Fibroblast of skin of left biceps (primary cell): ENCODE data around the gene SLC25A26.

Experiments used
- DNase-seq, 2 experiments: peaks; one replicate each; pipeline ENCODE4 v3.0.0-alpha.2; 2013; ENCODE audit warnings: low read depth in 2 of 2

SLC25A26 gene

DNA sequence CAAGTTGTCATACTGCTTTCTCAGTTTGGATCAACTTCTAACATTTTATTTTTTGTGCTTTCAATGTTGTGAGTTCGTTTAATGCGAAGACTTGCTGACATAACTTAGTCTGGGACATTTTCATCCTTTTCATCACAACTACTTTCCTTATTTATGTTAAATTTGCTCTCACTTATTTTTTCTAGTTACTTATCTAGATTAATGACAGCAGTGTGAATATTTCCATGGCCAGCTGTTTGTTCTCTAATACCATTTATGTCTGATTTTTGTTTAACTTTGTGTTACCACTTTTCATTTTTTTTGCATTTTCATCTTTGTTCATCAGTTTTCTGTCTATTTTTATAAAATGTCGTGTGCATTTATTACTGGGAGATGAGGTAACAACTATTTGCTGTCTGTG is 6.2 kb downstream of the SLC25A26 start:
- no peak for DNase-seq

DNA sequence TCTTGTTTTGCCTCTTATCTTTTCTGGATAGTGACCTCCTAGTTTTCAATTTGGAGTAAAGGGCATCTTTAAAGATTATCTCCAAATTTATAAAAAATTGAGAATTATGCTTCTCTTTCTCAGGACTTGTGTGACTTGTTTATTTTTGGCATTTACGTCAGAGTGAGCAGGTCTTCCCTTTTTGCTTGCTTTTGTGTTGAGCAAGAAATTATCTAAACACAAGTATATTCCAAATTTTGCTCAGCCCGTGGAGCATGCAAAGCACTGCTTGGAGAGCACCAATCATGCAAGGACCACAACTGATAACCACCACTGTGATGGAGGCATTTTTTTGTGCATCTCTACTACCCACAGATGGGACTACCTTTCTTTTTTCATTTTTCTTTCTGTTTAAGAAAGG is 7.1 kb downstream of the SLC25A26 start:
- DNase-seq: no peak

DNA sequence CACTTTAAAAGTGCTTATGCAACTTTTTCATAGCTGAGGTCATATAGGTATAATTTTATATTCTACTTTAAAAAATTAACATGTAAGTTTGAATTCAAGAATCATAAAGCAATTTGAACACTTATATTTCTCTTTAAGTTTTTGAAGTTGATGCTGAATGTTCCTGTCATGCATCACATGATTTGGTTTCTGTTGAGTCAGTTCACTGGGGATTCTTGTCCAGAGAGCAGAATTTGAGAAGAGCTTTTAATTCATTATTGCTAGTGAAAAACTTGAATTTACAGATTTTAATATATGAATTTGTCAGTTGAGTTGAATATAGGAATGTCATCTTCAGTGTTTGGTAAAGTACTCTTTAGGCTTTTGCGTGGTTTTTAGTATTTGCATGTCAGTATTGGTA is 7.9 kb downstream of the SLC25A26 start:
- no peak for DNase-seq

DNA sequence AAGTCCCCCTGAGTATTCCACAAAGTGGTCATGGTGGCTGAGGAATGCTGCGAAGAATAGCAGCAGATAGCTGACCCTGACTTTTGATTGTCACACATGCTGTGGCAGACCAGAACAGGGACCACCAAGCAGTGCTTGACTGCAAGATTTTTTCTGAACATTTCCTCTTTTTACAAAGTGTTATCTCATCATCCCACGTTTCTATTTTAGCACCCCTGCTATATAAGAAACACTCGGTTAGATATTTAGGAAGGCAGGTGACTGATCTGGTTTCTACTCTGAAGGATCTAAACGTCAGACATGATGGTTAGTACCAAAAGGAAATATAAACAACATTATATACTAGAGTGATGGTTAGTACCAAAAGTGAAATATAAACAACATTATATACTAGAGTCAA is 9.1 kb downstream of the SLC25A26 start:
- DNase-seq: no peak

DNA sequence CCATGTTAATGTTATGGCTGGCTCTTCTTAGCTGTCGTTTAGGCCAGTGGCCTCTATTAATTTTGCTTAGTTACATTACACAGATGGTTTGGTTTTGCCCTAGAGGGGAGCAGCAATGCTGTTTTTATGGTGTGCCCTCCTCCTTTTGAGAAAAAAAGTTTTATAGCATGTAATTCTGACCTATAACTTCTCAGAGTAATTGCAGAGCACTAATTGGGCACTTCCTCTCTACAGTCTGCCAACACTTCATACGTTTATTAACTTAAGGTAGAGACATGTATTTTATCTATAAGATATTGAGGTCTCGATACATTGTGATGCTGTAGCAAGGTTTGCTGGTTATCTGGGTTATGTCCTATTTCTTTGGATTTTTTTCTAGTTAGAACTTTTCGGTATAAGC is 12.2 kb downstream of the SLC25A26 start:
- DNase-seq: no peak

DNA sequence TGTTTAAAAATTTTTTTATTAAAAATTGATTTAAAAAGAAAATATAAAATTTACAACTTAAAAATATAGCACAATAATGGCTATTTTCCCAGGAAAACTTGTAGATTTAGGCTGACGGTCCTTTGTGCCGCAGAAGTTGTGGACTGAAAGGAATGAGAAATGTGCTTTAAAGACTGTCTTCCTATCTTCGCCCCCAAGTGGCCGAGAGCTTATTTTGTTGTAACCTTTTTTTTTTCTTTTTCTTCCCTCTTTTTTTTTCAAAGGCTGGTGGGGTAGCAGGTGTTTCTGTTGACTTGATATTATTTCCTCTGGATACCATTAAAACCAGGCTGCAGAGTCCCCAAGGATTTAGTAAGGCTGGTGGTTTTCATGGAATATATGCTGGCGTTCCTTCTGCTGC is 15.5 kb downstream of the SLC25A26 start:
- DNase-seq: no peak

DNA sequence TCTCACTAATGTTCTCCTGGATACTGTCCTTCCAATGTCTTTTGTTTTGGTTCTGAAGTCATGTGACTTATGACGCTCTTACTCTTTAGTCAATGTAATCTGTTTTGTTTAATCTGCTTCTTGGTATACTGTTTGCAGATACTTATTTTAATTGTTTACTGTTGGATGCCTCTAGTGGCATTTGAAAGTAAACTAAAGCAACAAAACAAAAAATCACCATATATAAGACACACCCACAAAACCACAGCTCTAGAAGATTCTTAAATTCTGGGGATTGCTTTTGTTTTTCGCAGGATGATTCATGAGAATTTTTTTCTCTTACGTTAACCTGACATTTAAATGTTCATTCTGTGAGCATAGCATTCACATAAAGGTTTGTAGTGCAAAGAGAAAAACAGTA is 16.8 kb downstream of the SLC25A26 start:
- no peak for DNase-seq

DNA sequence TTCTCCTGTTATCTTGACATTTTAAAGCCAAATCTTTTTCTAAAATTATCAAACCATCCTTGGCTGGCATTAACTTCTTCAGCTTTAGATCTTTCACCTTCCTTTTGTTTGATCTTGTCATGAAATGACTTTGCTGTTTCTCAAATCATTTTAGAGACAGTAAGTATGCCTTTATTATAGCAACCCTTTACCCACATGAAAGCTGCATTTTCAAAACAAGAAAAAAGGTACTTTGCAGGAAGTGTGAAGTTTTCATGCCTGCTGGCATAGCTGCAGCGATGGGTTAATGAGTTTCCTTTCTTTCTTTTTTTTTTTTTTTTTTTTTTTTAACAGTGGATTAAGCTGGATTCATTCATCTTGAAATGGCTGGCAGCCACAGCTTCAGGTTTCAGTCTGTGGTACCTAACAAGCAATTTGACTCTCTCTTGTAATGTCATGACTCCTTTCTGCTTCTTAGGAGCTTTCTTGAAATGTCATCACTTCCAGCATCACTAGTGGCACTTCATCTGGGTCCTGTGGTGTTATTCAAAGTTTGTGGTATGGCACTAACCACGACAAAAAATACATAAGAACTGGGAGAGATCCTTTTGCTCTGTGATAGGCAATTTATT is 18.8 kb downstream of the SLC25A26 start:
- no peak for DNase-seq

DNA sequence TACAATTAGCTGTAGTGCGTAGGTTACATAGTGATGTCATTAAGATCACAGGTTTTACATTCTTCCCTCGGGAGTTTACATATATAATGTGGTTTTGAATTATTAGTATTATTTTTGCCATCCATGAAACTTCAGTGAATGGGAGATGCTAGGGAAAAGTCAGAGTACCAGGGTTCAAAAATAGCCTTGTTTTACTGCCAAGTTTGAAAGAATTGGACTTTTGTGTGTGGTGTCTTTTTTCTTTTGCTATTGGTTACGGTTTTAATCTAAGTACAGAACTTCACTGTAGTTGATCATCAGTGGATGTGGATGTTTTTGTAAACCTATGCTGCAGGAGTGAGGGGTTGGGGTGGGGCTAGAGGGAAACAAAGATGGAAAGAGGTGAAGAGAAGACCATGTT is 20.7 kb downstream of the SLC25A26 start:
- DNase-seq: no peak

DNA sequence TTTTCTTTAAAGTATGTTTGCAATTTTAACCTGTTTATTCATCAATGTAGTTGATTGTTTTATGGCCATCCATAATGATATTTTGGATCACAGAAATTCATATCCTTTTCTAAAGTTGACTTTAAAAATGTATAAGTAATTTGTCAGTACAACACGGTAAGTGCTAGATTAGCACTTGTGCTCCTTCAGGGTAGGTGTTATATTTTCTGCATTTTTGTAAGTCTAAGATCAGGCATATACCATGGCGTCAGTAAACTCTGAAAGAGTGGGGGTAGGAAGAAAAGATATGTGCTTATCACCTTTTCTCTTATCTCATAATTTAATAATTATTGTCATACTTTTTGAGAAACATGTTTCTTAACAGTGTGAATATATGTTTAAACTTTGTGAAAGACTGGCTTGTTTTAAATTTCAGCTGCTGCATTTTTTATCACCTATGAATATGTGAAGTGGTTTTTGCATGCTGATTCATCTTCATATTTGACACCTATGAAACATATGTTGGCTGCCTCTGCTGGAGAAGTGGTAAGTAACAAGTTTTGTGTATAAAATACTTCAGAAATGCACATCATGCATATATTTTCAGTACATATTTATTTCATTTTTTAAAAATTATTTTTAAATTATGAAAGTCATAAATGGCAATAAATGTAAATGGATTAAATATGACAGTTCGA is 22.1 kb downstream of the SLC25A26 start:
- no peak for DNase-seq

DNA sequence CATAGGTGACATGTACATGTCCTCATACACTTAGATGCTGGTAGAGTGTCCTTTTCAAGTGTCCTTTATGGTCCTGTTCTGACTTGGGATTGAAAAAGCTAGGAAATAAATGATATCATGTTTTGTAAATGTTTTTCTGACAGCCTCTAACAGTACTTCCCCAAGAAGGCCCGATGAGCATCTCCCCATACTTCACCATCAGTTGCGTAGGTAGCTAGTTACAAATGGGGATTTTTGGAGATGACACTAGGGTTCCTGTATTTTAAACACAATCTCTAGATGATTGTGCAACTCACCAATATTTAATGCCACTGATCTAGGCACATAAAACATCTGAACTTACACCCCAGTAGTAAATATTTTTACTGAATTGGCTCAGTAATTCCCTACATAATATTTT is 27.8 kb downstream of the SLC25A26 start:
- DNase-seq: no peak

DNA sequence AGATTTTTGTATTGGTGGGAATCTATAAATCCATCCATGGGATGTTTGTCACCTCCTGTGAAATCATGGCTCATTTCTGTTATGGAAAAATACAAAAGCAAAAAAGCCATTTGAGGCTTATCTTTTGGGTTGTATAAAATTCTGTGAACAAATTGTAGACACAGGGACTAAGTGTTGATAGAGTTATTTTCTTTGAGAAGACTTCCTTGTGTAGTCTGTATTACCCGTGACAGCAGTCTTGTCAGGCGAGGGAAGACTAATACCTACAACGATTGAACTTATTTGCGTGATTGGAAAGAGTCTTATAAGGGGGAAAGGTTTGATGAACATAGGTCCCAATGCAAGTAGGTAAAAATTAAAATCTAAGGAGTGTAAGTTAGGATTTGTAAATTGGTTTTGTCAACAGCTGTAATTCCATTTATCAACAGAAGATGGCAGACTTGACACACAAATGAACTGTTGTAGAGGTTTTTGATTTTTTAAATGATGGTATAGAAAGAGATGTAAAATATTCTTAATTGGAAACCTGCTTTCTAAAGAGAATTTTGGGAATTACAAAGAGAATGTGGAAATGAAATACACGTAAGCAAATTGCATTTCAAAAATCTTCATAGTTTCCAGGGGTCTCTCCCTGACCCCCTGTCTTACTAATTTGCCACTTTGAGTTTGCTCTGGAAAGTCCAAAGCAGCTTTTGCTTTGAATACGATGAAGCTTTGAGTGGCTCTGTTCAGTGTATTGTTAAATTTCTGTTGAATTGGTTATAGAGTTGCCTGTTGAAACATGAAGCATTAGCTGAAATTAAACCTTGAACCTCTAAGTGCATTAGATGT is 33.2 kb downstream of the SLC25A26 start:
- no peak for DNase-seq

DNA sequence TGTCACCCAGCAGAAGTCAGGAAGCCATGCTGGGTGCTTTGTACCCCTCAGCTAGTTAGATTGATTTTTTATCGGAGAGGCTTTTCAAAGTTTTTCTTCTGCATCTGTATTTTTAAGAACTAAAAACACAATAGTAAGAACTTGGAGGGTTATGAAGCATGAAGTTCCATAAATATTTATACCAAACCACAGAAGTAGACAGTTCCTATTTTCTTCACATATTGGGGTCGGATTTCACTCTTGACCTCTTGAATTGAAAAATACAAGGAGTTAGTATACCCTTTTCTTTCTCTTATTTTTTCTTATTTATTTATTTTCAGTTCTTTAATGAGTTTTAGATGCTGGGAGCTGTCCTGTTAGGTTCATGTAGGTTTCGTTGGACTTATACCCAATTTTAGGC is 35.1 kb downstream of the SLC25A26 start:
- DNase-seq: no peak

DNA sequence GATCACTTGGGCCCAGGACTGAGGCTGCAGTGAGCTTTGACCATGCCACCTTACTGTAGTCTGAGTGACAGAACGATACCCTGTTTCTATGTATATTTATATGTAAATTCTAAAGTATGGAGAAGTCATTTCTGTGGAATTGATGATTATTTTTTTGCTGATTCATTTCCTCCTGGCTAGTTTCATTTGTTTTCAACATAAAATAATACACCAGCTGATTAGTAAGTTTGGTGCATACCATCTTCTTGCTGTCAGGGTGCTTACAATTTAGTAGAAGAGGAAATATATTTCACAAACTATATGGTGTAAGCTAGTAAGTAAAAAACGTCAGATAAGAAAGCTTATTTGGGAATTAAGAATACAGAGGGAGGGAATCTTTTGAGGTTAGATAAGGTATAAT is 36.0 kb downstream of the SLC25A26 start:
- DNase-seq: no peak

DNA sequence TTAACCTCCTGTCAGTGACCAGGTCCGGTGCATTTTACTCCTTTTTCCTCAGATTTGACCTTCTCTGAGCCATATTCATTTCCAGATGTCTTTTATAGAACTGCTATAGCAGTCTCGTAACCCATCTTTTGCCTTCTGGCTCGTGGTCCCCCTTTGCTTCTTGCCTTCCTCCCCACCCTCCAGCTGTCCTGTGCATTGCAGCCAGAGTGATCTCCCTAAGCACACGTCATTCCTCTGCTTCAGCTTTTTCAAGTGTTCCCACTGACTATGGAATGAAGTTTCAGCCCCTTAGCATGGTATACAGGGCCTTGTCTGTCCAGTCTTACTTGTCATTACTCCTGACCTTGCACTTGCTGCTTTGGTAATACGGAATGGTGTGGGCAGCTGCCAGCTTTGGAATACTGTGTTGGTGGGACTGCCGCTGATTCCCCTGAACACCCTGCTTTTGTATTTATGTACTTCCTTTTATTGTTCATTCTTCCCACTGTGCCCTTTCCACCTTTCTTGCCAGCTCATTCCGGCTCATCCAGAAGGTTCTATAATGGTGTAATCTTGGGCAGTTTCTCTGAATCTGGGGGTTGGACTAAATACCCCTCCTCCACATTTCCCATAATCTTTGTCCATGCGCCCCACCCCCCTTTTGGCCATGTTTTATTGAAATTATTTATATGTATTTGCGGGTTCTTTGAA is 38.9 kb downstream of the SLC25A26 start:
- DNase-seq: no peak

DNA sequence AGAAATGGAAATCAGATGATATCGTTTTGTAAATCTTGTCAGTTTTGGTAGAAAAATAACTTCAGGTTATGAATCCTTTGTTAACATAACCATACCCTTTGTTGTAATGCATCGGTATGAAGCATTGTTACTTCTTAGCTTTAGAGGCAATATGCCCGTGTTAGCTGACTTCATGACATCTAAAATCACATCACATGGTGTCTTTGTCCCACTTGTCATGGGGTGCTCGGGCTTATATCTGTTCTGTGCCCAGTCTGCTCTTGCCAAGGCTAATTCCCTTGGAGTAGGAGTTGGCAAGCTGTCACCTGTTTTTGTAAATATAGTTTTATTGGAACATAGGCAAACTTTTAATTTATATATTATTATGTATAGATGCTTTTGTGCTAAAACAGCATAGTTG is 39.6 kb downstream of the SLC25A26 start:
- no peak for DNase-seq

DNA sequence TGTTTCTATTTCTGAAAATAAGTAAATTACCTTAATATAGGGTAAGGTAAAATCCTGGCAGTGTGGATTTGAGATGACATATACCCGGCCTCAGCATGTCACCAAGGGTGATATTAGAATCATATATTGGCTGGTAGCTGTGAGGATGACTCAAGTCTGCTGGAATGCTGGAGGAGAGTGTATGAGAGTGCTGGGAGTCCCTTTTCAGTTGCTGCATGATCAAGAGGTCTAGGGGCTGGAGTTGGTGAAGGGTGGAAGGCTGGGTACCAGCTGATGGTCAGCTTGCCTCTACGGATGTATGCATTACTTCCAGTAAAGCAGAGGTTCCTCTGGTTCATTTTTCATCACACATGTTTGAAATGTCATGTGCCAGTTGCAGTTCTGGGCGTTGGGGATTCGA is 40.6 kb downstream of the SLC25A26 start:
- DNase-seq: no peak

DNA sequence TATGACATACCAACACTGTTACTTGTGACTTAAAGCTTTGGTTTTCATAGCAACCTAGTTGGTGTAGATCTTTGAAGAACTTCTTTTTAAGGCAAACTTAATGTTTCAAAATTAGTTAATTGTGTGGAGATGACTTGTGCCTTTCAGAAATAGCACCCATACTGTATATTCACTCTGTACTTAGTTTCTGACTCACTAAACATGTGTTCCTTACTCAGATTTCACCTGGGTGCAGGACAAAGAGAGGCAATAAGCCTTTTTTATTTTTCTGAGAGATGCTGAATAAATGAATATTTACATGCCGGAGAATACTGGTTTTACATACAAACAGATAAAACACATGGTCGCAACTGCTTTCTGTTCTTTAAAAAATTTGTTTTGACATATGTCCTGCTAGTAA is 44.8 kb downstream of the SLC25A26 start:
- no peak for DNase-seq

DNA sequence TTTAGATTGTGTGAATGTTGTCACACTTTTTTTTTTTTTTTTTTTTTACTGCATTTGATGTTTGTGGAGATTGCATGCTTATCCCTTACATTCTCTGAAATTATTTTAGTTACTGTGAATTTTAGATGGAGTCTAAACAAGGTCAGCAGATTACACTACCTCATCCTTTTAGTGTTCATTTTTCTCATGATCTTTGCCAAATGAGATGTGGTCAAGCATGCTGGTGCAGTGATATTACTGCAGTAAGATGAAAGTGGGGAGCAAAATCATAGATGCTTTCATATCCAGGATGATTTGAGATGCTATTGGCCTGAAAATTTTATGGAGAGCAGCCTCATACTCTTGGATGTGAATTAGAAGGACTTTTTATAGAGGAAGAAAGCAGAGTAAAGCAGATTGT is 45.8 kb downstream of the SLC25A26 start:
- DNase-seq: no peak

DNA sequence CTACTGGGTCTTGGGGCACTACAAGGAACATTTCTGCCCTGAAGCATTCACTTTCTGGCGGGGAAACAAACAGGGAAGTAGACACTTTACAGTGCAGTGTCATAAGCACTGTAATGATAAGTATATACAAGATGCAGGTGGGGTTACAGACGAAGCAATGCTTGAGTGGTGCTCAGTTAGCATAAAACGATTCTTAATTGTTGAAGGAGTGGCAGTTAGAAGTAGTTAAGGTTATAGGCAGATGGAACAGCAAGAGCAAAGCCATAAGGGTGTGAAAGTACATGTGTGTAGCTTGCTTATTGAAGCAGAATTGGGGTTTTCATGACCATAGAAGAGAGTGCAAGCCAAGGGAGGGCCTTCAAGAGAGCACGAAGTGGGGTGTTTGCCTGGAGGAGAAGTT is 46.2 kb downstream of the SLC25A26 start:
- no peak for DNase-seq

DNA sequence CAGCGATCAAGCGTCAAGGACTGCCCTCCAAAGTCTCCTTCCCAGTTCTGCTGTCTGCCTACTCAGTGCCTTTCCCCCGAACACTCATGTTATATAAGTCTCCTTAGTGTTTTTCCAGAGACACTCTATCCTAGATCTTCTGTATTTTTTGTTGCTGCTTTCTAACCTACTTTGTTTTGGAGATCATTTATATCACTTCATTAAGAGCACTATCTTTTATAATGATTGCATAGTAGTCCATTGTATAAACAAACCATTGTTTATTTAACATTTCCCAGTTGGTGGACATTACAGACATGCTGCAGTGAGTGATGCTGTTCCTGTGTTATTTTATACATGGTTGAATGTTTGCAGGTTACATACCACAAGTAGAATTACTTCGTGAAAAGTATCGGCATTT is 47.1 kb downstream of the SLC25A26 start:
- DNase-seq: no peak

DNA sequence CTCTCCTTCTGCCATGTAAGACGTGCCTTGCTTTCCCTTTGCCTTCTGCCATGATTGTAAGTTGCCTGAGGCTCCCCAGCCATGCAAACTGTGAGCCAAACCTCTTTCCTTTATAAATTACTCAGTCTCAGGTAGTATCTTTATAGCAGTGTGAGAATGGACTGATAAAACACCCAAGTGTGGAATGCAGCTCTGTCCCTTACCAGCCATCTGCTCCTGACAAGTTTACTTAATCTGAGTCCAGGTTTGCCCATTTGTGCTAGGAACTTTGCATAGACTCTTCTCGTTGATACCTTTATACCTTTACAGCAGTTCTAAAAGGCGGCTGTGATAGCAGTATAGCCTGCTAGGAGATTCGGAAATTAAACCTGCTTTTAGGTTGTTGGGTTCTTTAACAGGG is 48.1 kb downstream of the SLC25A26 start:
- DNase-seq: no peak

DNA sequence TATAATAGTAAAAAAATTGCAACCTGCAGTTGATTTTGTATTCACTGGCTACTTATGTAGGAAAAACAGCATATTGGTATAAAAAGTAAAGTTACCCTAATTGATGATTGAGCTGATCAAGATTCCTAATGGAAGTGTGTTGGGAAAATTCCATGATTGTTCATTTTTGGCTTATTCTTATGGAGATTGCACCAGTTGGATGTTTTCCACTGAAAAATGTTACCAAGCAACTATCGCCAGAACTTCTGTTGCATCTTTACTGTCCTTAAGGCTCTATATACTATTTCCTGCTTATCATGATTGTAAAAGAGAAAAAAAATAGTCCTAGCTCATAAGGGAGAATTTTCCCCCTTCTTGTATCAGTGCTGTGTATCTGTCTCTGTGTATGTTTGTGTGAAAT is 48.6 kb downstream of the SLC25A26 start:
- DNase-seq: no peak
